ENCODE measurements around the gene SREK1.

DNA sequence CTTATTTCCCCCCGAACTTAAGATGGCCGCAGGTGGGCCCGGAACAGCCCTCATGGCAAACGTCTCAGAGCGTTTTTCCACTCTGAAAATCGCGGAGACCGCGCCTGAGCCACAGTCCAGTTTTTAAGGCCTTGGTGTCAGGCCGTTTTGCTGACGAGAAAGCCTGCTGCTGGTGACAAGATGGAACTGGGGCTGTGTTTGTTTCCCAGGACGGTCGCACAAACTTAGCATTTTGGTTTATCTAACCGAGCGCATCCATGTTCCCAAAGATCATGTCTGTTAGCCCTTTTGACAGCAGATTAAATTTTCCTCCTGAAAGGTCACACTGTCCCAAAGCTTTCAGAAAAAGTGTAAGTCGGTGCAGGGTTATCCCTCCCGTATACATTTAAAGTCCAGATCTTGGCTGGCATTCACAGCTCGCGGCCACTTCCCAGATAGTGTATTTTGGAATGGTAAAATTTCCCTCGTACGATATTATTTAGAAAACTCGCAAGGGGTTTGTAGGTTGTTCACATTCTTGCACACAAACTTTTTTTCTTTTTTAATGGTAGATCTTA, 812 bp downstream of the SREK1 start:
- TF ChIP-seq POLR2A (IDR thresholded peaks at IDR 0.05): no peak
- TF ChIP-seq CTCF (IDR thresholded peaks at IDR 0.05): no peak
- no peak for TF ChIP-seq EP300 (IDR thresholded peaks at IDR 0.05)
- no peak for TF ChIP-seq POLR2AphosphoS5 (IDR thresholded peaks at IDR 0.05)
